GM23338 (cell line): Measurements from ENCODE around the gene FBXW12.

Source experiments
- CREB1 ChIP-seq: fragments of 250-450 bp; sonication (Bioruptor Pico); IDR thresholded peaks from 2 replicates; pipeline ENCODE4 v1.5.0; 2020; ENCODE audit warnings: low read depth, mild to moderate bottlenecking, moderate library complexity
- CTCF ChIP-seq, 2 experiments: fragments of 200-600 bp in 1 of 2; sonication (generic) in 1 of 2; conservative IDR thresholded peaks; 2 replicates each; pipeline versions ENCODE4 v1.5.1 to v1.6.1; 2016 to 2017; ENCODE audit warnings: antibody characterized with exemption in 2 of 2, low read depth in 2 of 2, mild to moderate bottlenecking in 2 of 2, moderate library complexity in 1 of 2
- ETS1 ChIP-seq: IDR thresholded peaks from 2 replicates; pipeline ENCODE4 v1.6.1; 2016; ENCODE audit warnings: antibody characterized with exemption
- EZH2 ChIP-seq: fragments of 200-600 bp; sonication (generic); IDR thresholded peaks from one replicate; pipeline ENCODE4 v1.8.0; 2017; ENCODE audit warnings: antibody characterized with exemption, mild to moderate bottlenecking, low read depth; ENCODE audit not compliant: unreplicated experiment
- EZH2phosphoT487 ChIP-seq: fragments of 200-600 bp; sonication (generic); IDR thresholded peaks from one replicate; pipeline ENCODE4 v1.8.1; 2018; ENCODE audit warnings: antibody characterized with exemption; ENCODE audit not compliant: unreplicated experiment
- JUNB ChIP-seq: IDR thresholded peaks from one replicate; pipeline ENCODE4 v1.6.1; 2016; ENCODE audit warnings: antibody characterized with exemption; ENCODE audit not compliant: unreplicated experiment
- NANOG ChIP-seq: IDR thresholded peaks from 2 replicates; pipeline ENCODE4 v1.6.1; 2016; ENCODE audit warnings: antibody characterized with exemption, borderline replicate concordance
- POLR2AphosphoS5 ChIP-seq: IDR thresholded peaks from 2 replicates; pipeline ENCODE4 v1.6.1; 2016; ENCODE audit warnings: antibody characterized with exemption, low read depth
- REST ChIP-seq: IDR thresholded peaks from one replicate; pipeline ENCODE4 v1.6.1; 2018; ENCODE audit warnings: antibody characterized with exemption; ENCODE audit not compliant: unreplicated experiment
- STAT1 ChIP-seq: IDR thresholded peaks from one replicate; pipeline ENCODE4 v1.6.1; 2016; ENCODE audit warnings: antibody characterized with exemption; ENCODE audit not compliant: unreplicated experiment
- ZNF462 ChIP-seq: fragments of 250-450 bp; sonication (Bioruptor Pico); IDR thresholded peaks from 2 replicates; pipeline ENCODE4 v1.5.0; 2020; ENCODE audit warnings: mild to moderate bottlenecking, moderate library complexity

- TF ChIP-seq CTCF (conservative IDR thresholded peaks at IDR 0.05; ENCODE audit: low read depth in 2 of 2) (no peak), POLR2AphosphoS5 (no peak), EZH2 (no peak), REST (no peak), EZH2phosphoT487 (no peak), STAT1 (no peak), NANOG (no peak), CREB1 (CRISPR knock-in tag) (no peak), JUNB (no peak), ETS1 (no peak), ZNF462 (CRISPR knock-in tag) (no peak)
Observed at GRCh38 chr3:48433472-48434118, 61.6 kb downstream of the FBXW12 start.
